Measurements from ENCODE around the gene TRPV5. TPM values are rescaled to one million over a fixed set of nuclear protein-coding genes. Genes with fewer than 3 reads are reported as not detected.
A peak's percentile ranks its signal among the peaks of the same experiment; 100 is the strongest.

The TRPV5 gene
- total RNA-seq, 4 donors from 2014 or later = not detected

- Histone ChIP-seq H3K27me3 (peaks cover 0 to 7% (median 0%) of the 10 kb centered on the region in 4 donors), H3K4me3 (no peak overlapping the region), H3K9me3 (no peaks in the 10 kb centered on the region), H3K27ac (no peak overlapping the region), H3K36me3 (peaks cover 0 to 42% (median 0%) of the 10 kb centered on the region in 3 donors), H3K4me1 (no peaks in the 10 kb centered on the region)
- no peak for DNase-seq
- intact Hi-C loops (cut with DNase I) = loop anchor here (10.0 kb wide), 1 partner anchor 130 kb away; no protein-coding TSS in a partner anchor
- TF ChIP-seq, protein P1, sequence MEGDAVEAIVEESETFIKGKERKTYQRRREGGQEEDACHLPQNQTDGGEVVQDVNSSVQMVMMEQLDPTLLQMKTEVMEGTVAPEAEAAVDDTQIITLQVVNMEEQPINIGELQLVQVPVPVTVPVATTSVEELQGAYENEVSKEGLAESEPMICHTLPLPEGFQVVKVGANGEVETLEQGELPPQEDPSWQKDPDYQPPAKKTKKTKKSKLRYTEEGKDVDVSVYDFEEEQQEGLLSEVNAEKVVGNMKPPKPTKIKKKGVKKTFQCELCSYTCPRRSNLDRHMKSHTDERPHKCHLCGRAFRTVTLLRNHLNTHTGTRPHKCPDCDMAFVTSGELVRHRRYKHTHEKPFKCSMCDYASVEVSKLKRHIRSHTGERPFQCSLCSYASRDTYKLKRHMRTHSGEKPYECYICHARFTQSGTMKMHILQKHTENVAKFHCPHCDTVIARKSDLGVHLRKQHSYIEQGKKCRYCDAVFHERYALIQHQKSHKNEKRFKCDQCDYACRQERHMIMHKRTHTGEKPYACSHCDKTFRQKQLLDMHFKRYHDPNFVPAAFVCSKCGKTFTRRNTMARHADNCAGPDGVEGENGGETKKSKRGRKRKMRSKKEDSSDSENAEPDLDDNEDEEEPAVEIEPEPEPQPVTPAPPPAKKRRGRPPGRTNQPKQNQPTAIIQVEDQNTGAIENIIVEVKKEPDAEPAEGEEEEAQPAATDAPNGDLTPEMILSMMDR (IDR thresholded peaks at IDR 0.05) = no peak
- no peak for TF ChIP-seq POLR2A (IDR thresholded peaks at IDR 0.05)
- 80 to 93% methylated on average over 2 to 4 of the region's 6 CpGs for WGBS, 2 donors
Observed at GRCh38 chr7:142874837-142875236, 58.7 kb downstream of the TRPV5 start.

- DNase-seq = no peak
- 82 to 86% methylated on average over 4 of the region's 7 CpGs for WGBS, 2 donors
Observed at GRCh38 chr7:142874409-142874808, 59.1 kb downstream of the TRPV5 start.

DNA sequence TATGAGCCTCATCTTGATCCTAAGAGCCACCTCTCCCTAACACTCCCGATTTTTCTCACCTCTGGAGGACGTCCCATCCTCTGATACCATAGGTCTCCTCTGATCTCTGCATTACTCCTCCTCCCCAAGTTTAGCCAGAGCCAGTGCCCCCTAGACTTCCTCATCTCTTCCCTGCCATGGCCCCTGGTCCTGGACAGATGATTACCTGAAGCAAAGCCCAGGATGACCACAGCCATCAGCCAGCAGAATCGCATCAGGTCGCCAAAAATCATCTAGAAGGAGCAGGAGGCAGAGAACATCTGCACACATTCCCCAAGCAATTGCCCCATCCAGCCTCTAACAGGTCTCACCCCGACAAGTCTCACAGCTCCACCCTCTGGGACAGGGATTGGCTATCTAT is 59.7 kb downstream of the TRPV5 start:
- peaks cover 0 to 7% (median 0%) of the 10 kb centered on the region in 4 donors for H3K27me3 ChIP-seq
- no peaks in the 10 kb centered on the region for H3K9me3 ChIP-seq
- H3K4me3 ChIP-seq = no peak overlapping the region
- no peaks in the 10 kb centered on the region for H3K4me1 ChIP-seq
- intact Hi-C loops (cut with DNase I) = loop anchor here (10.0 kb wide), 1 partner anchor 131 kb away; no protein-coding TSS in a partner anchor
- DNase-seq = no peak
- WGBS, 2 donors = 79 to 80% methylated on average over 4 to 5 of the region's 5 CpGs
- no peak overlapping the region for H3K27ac ChIP-seq
- TF ChIP-seq, protein P1 (IDR thresholded peaks at IDR 0.05) = no peak
- no peak for TF ChIP-seq POLR2A (IDR thresholded peaks at IDR 0.05)
- H3K36me3 ChIP-seq = peaks cover 0 to 51% (median 0%) of the 10 kb centered on the region in 3 donors

More at GRCh38 chr7:142874409-142874808, 59.1 kb downstream of the TRPV5 start:
- H3K27ac ChIP-seq = no peak overlapping the region
- peaks cover 0 to 46% (median 0%) of the 10 kb centered on the region in 3 donors for H3K36me3 ChIP-seq
- peaks cover 0 to 7% (median 0%) of the 10 kb centered on the region in 4 donors for H3K27me3 ChIP-seq
- H3K4me3 ChIP-seq = no peak overlapping the region
- H3K9me3 ChIP-seq = no peaks in the 10 kb centered on the region
- intact Hi-C loops (cut with DNase I) = loop anchor here (10.0 kb wide), 1 partner anchor 130 kb away; no protein-coding TSS in a partner anchor
- H3K4me1 ChIP-seq = no peaks in the 10 kb centered on the region
- TF ChIP-seq, protein P1 (IDR thresholded peaks at IDR 0.05) = no peak
- no peak for TF ChIP-seq POLR2A (IDR thresholded peaks at IDR 0.05)

DNA sequence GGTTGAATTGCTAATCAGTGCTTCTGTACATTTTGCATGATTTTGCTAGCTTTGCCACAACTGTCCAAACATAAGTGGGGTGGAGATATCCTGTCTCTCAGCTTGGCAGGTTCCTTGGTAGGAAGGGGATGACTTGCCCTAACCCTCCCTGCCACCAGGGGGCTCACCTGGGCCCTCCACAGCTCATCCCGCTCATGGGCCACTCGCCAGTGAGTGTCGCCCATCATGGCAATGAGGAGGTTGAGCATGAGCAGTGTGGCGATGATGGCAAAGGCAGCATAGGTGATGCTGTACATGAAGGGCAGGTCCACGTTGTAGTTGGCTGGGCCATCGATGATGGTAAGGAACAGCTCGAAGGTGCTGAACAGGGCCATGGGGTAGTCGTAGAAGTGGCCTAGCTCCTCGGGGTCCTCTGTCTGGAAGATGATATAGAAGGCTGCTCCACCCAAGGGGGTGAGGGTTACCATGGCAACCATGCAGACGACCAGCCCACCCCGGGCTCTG is 60.2 kb downstream of the TRPV5 start:
- intact Hi-C loops (cut with DNase I) = loop anchor here (10.0 kb wide), 1 partner anchor 131 kb away; no protein-coding TSS in a partner anchor
- Histone ChIP-seq H3K36me3 (peaks cover 0 to 57% (median 0%) of the 10 kb centered on the region in 3 donors), H3K9me3 (no peaks in the 10 kb centered on the region), H3K27me3 (peaks cover 0 to 5% (median 0%) of the 10 kb centered on the region in 4 donors), H3K27ac (no peak overlapping the region), H3K4me1 (no peaks in the 10 kb centered on the region), H3K4me3 (no peak overlapping the region)
- TF ChIP-seq, protein P1 (IDR thresholded peaks at IDR 0.05) = peak in 5 of 6 experiments; percentile 46 to 76 (median 56)
- no peak for TF ChIP-seq POLR2A (IDR thresholded peaks at IDR 0.05)
- no peak for DNase-seq
- 72 to 89% methylated on average over 4 to 8 of the region's 11 CpGs for WGBS, 2 donors

- Histone ChIP-seq H3K36me3 (peaks cover 0 to 67% (median 0%) of the 10 kb centered on the region in 3 donors), H3K4me3 (no peak overlapping the region), H3K4me1 (no peaks in the 10 kb centered on the region), H3K9me3 (no peaks in the 10 kb centered on the region), H3K27ac (no peak overlapping the region), H3K27me3 (no peaks in the 10 kb centered on the region)
- intact Hi-C loops (cut with DNase I) = loop anchor here (10.0 kb wide), 1 partner anchor 133 kb away; no protein-coding TSS in a partner anchor
- WGBS, 2 donors = 70 to 86% methylated on average over 1 to 9 of the region's 15 CpGs
- TF ChIP-seq, protein P1 (IDR thresholded peaks at IDR 0.05) = no peak
- no peak for TF ChIP-seq POLR2A (IDR thresholded peaks at IDR 0.05)
- no peak for DNase-seq
Observed at GRCh38 chr7:142872106-142872675, 61.4 kb downstream of the TRPV5 start.
